Neuronal stem cell (in vitro differentiated cells): ENCODE results near the gene UTY.

Experiments
- DNase-seq: peaks from one replicate; pipeline ENCODE4 v3.0.0-alpha.2; 2013; ENCODE audit warnings: low spot score
- H2AFZ ChIP-seq: one replicate; pipeline ENCODE4 v1.6.1; 2013; ENCODE audit warnings: mild to moderate bottlenecking, low read length, inconsistent platforms
- H2AK5ac ChIP-seq: 2 replicates; pipeline ENCODE4 v1.6.1; 2013; ENCODE audit warnings: low read depth, mild to moderate bottlenecking, inconsistent platforms, low read length, moderate library complexity, mixed read lengths
- H2BK120ac ChIP-seq: 2 replicates; pipeline ENCODE4 v1.6.1; 2013; ENCODE audit warnings: low read depth, mild to moderate bottlenecking, inconsistent platforms, low read length, moderate library complexity, mixed read lengths
- H2BK12ac ChIP-seq: one replicate; pipeline ENCODE4 v1.6.1; 2013; ENCODE audit warnings: low read length, inconsistent platforms
- H2BK15ac ChIP-seq: 2 replicates; pipeline ENCODE4 v1.6.1; 2013; ENCODE audit warnings: mild to moderate bottlenecking, low read length, inconsistent platforms, mixed read lengths
- H2BK5ac ChIP-seq: one replicate; pipeline ENCODE4 v1.6.1; 2013; ENCODE audit warnings: inconsistent platforms, mild to moderate bottlenecking, low read length, moderate library complexity
- H3K14ac ChIP-seq: one replicate; pipeline ENCODE4 v1.6.1; 2013; ENCODE audit warnings: low read length, inconsistent platforms
- H3K18ac ChIP-seq: 2 replicates; pipeline ENCODE4 v1.6.1; 2013; ENCODE audit warnings: low read length, inconsistent platforms
- H3K23ac ChIP-seq: 2 replicates; pipeline ENCODE4 v1.6.1; 2013; ENCODE audit warnings: low read depth, mild to moderate bottlenecking, mixed read lengths, low read length, inconsistent platforms; ENCODE audit not compliant: poor library complexity
- H3K27ac ChIP-seq: replicated peaks from 3 replicates; pipeline ENCODE4 v1.5.1; 2013; ENCODE audit warnings: low read length, inconsistent platforms
- H3K27me3 ChIP-seq, 3 experiments: 2 replicates each; pipeline ENCODE4 v1.6.1; 2013; ENCODE audit warnings: low read length in 3 of 3, mild to moderate bottlenecking in 2 of 3, inconsistent platforms in 1 of 3, low read depth in 1 of 3, mixed read lengths in 1 of 3, moderate library complexity in 1 of 3; ENCODE audit not compliant: control insufficient read depth in 3 of 3, insufficient read depth in 3 of 3
- H3K36me3 ChIP-seq, 2 donors: replicated peaks in 1 of 2; 2 replicates each; pipeline ENCODE4 v1.6.1; 2013; ENCODE audit warnings: low read length in 2 of 2; ENCODE audit not compliant: control insufficient read depth in 2 of 2, insufficient read depth in 2 of 2
- H3K4ac ChIP-seq: 2 replicates; pipeline ENCODE4 v1.6.1; 2013; ENCODE audit warnings: inconsistent platforms, mild to moderate bottlenecking, low read length, moderate library complexity
- H3K4me1 ChIP-seq, 2 donors: 1 replicate in 1 of 2; 2 replicates in 1 of 2; pipeline ENCODE4 v1.6.1; 2013; ENCODE audit warnings: low read length in 2 of 2, low read depth in 1 of 2; ENCODE audit not compliant: control insufficient read depth in 2 of 2, insufficient read depth in 1 of 2
- H3K4me2 ChIP-seq: one replicate; pipeline ENCODE4 v1.6.1; 2013; ENCODE audit warnings: mild to moderate bottlenecking, low read length, inconsistent platforms; ENCODE audit not compliant: insufficient read depth, poor library complexity, severe bottlenecking
- H3K4me3 ChIP-seq, 2 donors: 2 replicates each; pipeline ENCODE4 v1.5.1; 2013; ENCODE audit warnings: low read length in 2 of 2, mild to moderate bottlenecking in 2 of 2, inconsistent platforms in 1 of 2, moderate library complexity in 1 of 2
- H3K79me1 ChIP-seq: one replicate; pipeline ENCODE4 v1.6.1; 2013; ENCODE audit warnings: low read depth, mild to moderate bottlenecking, inconsistent platforms, low read length, moderate library complexity
- H3K9ac ChIP-seq: one replicate; pipeline ENCODE4 v1.6.1; 2013; ENCODE audit warnings: mild to moderate bottlenecking, low read depth, low read length, inconsistent platforms; ENCODE audit not compliant: poor library complexity
- H3K9me3 ChIP-seq, 2 donors: replicated peaks in 1 of 2; 2 replicates each; pipeline versions ENCODE3 to v1.6.1; 2013; ENCODE audit warnings: low read length in 2 of 2, mild to moderate bottlenecking in 2 of 2, inconsistent platforms in 1 of 2, low read depth in 1 of 2, mixed read lengths in 1 of 2, moderate library complexity in 1 of 2; ENCODE audit not compliant: control insufficient read depth in 2 of 2, insufficient read depth in 1 of 2
- H4K8ac ChIP-seq: one replicate; pipeline ENCODE4 v1.6.1; 2013; ENCODE audit warnings: low read depth, mild to moderate bottlenecking, inconsistent platforms, low read length, moderate library complexity
- H4K91ac ChIP-seq: one replicate; pipeline ENCODE4 v1.6.1; 2013; ENCODE audit warnings: low read length, low read depth, mild to moderate bottlenecking, inconsistent platforms; ENCODE audit not compliant: poor library complexity
- WGBS, 2 donors: extraction: QIAGEN DNeasy Blood & Tissue Kit; methylation state at CpG; one replicate each; pipeline ENCODE4 v1.1.7; 2013; ENCODE audit warnings: missing lambda C conversion rate in 2 of 2, mixed read lengths in 1 of 2; ENCODE audit not compliant: insufficient read length in 2 of 2, insufficient replicate concordance in 1 of 2; ENCODE audit errors: extremely low coverage in 2 of 2; 5-methylcytosine and 5-hydroxymethylcytosine counted together

UTY gene

GRCh38 chrY:13337934-13338333, 141.9 kb downstream of the UTY start:
- no peak overlapping the region for H2BK12ac ChIP-seq
- no peak overlapping the region for H2BK120ac ChIP-seq
- no peak overlapping the region for H3K18ac ChIP-seq
- H3K27ac ChIP-seq, result no peak overlapping the region
- H3K4me3 ChIP-seq, result no peak overlapping the region
- no peak overlapping the region for H2AK5ac ChIP-seq
- H3K4ac ChIP-seq, result no peak overlapping the region
- H3K36me3 ChIP-seq, result peaks cover 0 to 13% of the 10 kb centered on the region in 2 donors
- H3K79me1 ChIP-seq, result no peaks in the 10 kb centered on the region
- no peak for DNase-seq
- no CpG with 5 or more reads among the region's 5 CpGs for WGBS, 2 donors
- no peak overlapping the region for H3K23ac ChIP-seq
- H3K4me2 ChIP-seq, result no peak overlapping the region
- H2BK15ac ChIP-seq, result no peak overlapping the region
- no peak overlapping the region for H2BK5ac ChIP-seq
- H3K27me3 ChIP-seq, result no peaks in the 10 kb centered on the region
- H2AFZ ChIP-seq, result no peak overlapping the region
- no peaks in the 10 kb centered on the region for H3K9me3 ChIP-seq
- H3K9ac ChIP-seq, result no peak overlapping the region
- no peaks in the 10 kb centered on the region for H3K4me1 ChIP-seq
- H4K8ac ChIP-seq, result no peak overlapping the region
- H3K14ac ChIP-seq, result no peak overlapping the region
- H4K91ac ChIP-seq, result no peak overlapping the region

- Histone ChIP-seq H2BK5ac (no peak overlapping the region), H3K27ac (no peak overlapping the region), H3K4me2 (no peak overlapping the region), H2BK15ac (no peak overlapping the region), H3K9me3 (no peaks in the 10 kb centered on the region), H3K14ac (no peak overlapping the region), H3K36me3 (peaks cover 0 to 9% of the 10 kb centered on the region in 2 donors), H2BK120ac (no peak overlapping the region), H3K79me1 (no peaks in the 10 kb centered on the region), H4K8ac (no peak overlapping the region), H3K23ac (no peak overlapping the region), H3K4me3 (no peak overlapping the region), H2BK12ac (no peak overlapping the region), H2AFZ (no peak overlapping the region), H3K9ac (no peak overlapping the region), H3K4ac (no peak overlapping the region), H3K27me3 (no peaks in the 10 kb centered on the region), H4K91ac (no peak overlapping the region), H3K4me1 (no peaks in the 10 kb centered on the region), H2AK5ac (no peak overlapping the region), H3K18ac (no peak overlapping the region)
- DNase-seq, result no peak
- no CpG with 5 or more reads among the region's 5 CpGs for WGBS, 2 donors
These were observed 146.0 kb downstream of the UTY start for GRCh38 chrY:13333791-13334190.

GRCh38 chrY:13330651-13331050, 149.2 kb downstream of the UTY start:
- Histone ChIP-seq H2BK15ac (no peak overlapping the region), H2BK120ac (no peak overlapping the region), H2BK12ac (no peak overlapping the region), H3K23ac (no peak overlapping the region), H3K79me1 (no peaks in the 10 kb centered on the region), H3K36me3 (peaks cover 0 to 5% of the 10 kb centered on the region in 2 donors), H3K9me3 (no peaks in the 10 kb centered on the region), H3K4ac (no peak overlapping the region), H3K4me2 (no peak overlapping the region), H3K4me3 (no peak overlapping the region), H2AFZ (no peak overlapping the region), H3K14ac (no peak overlapping the region), H2AK5ac (no peak overlapping the region), H4K8ac (no peak overlapping the region), H3K27ac (no peak overlapping the region), H3K27me3 (no peaks in the 10 kb centered on the region), H3K9ac (no peak overlapping the region), H2BK5ac (no peak overlapping the region), H3K4me1 (no peaks in the 10 kb centered on the region), H3K18ac (no peak overlapping the region), H4K91ac (no peak overlapping the region)
- DNase-seq, result no peak
- WGBS, 2 donors, result no CpG with 5 or more reads among the region's 2 CpGs

GRCh38 chrY:13312966-13313365, 166.9 kb downstream of the UTY start:
- Histone ChIP-seq H2AFZ (no peak overlapping the region), H3K27me3 (no peaks in the 10 kb centered on the region), H4K8ac (no peak overlapping the region), H3K23ac (no peak overlapping the region), H3K4ac (no peak overlapping the region), H3K9me3 (no peaks in the 10 kb centered on the region), H3K4me2 (peak overlapping the region; percentile 2), H3K36me3 (no peaks in the 10 kb centered on the region), H4K91ac (no peak overlapping the region), H2BK5ac (no peak overlapping the region), H3K9ac (no peak overlapping the region), H2AK5ac (no peak overlapping the region), H3K4me1 (peaks cover 0 to 2% of the 10 kb centered on the region in 2 donors), H2BK120ac (no peak overlapping the region), H2BK15ac (no peak overlapping the region), H3K79me1 (no peaks in the 10 kb centered on the region), H2BK12ac (no peak overlapping the region), H3K27ac (peak overlapping the region; percentile 73), H3K18ac (no peak overlapping the region), H3K4me3 (no peak overlapping the region), H3K14ac (no peak overlapping the region)
- WGBS, 2 donors, result no CpG with 5 or more reads among the region's 1 CpG
- peak; percentile 3 for DNase-seq
